Muscle layer of duodenum (tissue), 2 donors: Measurements from ENCODE around the gene HOXD3.

Source experiments
- H3K27ac ChIP-seq: one replicate; pipeline ENCODE4 v1.7.0; 2013; ENCODE audit warnings: mild to moderate bottlenecking, low read length
- H3K27me3 ChIP-seq: one replicate; pipeline ENCODE4 v1.7.0; 2013; ENCODE audit warnings: low read depth, mild to moderate bottlenecking, control low read depth, low read length
- H3K36me3 ChIP-seq, 2 donors: one replicate each; pipeline ENCODE4 v1.7.0; 2013; ENCODE audit warnings: low read length in 2 of 2, control low read depth in 1 of 2, mild to moderate bottlenecking in 1 of 2; ENCODE audit not compliant: insufficient read depth in 2 of 2, control insufficient read depth in 1 of 2
- H3K4me1 ChIP-seq, 2 donors: one replicate each; pipeline ENCODE4 v1.7.0; 2013; ENCODE audit warnings: low read length in 2 of 2, mild to moderate bottlenecking in 2 of 2, control low read depth in 1 of 2, moderate library complexity in 1 of 2; ENCODE audit not compliant: insufficient read depth in 2 of 2, control insufficient read depth in 1 of 2
- H3K4me3 ChIP-seq, 2 donors: one replicate each; pipeline ENCODE4 v1.7.0; 2013; ENCODE audit warnings: low read length in 2 of 2, low read depth in 1 of 2, mild to moderate bottlenecking in 1 of 2
- H3K9me3 ChIP-seq, 2 donors: one replicate each; pipeline ENCODE4 v1.7.0; 2013; ENCODE audit warnings: low read length in 2 of 2, control low read depth in 1 of 2, mild to moderate bottlenecking in 1 of 2; ENCODE audit not compliant: control insufficient read depth in 1 of 2
- donor health status: healthy.

HOXD3 gene

DNA sequence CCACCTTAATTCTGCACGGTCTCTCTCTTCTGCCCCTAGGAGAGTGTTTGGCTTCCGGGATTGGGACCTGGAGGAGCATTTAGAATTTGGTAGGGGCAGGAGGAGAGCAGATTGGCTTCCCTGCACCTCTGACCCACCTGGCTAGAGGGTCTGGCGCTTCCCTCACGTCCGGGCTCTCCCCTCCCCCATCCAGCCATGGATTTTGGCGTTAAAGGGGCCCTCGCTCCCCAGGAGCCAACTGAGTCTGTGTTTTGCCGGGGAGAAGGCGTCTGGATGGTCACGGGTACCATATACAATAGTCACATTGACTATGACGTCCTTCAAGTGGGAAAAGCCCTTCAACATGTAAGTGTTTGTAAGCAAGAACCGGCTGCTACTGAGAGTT lies 6.6 kb downstream of the HOXD3 start:
- Histone ChIP-seq H3K9me3 (no peaks in the 10 kb centered on the region), H3K4me1 (peaks cover 0 to 37% of the 10 kb centered on the region in 2 donors), H3K27me3 (peaks cover 67% of the 10 kb centered on the region), H3K36me3 (no peaks in the 10 kb centered on the region), H3K27ac (no peak overlapping the region), H3K4me3 (no peak overlapping the region)

DNA sequence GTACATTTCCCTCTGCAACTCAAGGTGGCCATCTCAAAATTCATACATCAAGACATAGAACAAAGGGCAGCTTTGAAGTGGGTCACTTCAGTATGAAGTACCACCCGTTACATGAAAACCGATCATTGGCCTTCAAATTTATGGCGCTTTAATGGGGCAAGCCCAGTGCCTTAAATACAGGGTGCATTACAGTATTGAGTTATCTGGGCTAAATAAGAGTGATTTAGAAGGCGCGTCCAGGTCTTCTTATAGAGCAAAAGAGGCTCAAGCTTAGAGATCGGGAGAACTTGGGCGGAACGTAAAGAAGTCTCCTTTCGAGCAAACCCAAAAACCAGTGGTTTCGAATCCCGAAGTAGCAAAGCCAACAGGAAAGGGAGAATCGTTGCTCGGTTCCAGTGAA lies 7.1 kb downstream of the HOXD3 start:
- no peaks in the 10 kb centered on the region for H3K9me3 ChIP-seq
- peaks cover 67% of the 10 kb centered on the region for H3K27me3 ChIP-seq

DNA sequence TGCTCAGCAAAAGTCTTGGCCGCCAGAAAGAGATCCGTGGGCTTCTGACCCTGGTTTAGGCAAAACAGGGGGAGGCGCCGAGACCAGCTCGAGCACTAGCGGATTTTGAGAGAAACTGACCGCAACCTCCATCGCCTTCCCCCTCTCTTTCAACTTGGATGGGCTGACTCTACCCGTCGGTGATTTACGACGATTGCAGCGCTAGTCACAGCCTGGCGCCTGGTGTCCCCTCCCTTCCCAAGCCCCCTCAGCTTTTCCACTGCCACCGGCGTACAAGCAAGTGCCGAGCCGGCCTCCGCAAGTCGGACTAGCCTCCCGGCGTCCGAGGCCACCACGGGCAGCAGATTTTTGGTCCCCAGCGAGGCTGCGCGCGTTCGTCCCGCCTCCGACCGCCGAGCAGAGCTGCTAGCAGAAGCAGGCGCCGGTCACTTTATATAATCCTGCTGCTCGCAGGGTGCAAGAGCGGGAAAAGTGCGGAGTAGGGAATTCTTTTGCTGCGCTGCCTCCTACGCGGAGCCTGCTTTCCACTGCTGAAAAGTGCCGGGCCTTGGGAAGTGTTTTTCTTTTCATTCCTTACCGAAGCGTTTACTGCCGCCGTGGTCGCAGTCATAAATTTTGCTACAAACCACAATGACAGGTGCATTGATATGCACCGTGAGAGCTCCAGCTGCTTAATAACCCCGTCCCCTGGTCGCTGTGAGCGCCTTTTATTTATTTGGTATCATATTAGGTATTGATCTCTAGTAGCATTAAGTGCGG lies 7.7 kb downstream of the HOXD3 start:
- Histone ChIP-seq H3K4me3 (peak overlapping the region in 1 of 2 donors; percentile 7), H3K4me1 (peaks cover 0 to 28% of the 10 kb centered on the region in 2 donors), H3K9me3 (no peaks in the 10 kb centered on the region), H3K27ac (no peak overlapping the region), H3K36me3 (no peaks in the 10 kb centered on the region), H3K27me3 (peaks cover 62% of the 10 kb centered on the region)

More for the DNA sequence above, 7.1 kb downstream of the HOXD3 start:
- Histone ChIP-seq H3K4me1 (peaks cover 0 to 33% of the 10 kb centered on the region in 2 donors), H3K27ac (no peak overlapping the region), H3K36me3 (no peaks in the 10 kb centered on the region), H3K4me3 (no peak overlapping the region)

DNA sequence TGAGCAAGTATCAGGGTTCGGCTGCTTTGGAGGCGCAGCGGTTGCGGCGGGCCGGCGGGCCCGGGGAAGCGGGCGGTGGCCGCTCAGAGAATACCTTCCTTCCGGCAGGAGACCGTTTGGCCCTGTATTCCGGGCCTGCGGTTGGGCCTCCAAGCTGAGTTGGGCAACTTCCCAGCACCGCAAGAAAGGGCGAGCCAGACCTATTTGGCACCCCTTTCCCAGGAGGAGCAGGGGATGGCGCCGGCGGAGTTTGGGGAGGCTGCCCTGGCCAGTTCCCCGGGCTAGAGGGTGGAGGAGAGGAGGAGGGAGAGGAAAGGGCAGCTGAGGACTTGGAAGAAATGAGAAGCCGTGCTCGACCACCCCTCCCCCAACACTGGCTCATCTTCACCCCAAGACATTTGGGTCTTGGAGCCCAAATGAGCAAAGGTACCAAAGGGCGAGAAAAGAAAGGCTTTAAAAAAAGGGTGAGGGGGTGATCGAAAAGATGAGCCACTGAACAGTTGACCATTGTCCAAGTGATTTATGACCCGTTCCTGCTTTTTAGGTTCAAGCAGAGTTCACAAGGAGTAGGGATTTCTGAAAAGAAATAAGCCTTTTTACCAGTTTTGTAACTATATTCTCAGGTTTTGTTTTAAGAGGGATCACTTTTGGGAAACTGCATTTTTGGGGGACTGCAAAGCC lies 8.4 kb downstream of the HOXD3 start:
- Histone ChIP-seq H3K4me1 (peaks cover 0 to 20% of the 10 kb centered on the region in 2 donors), H3K36me3 (no peaks in the 10 kb centered on the region), H3K4me3 (peak overlapping the region in 1 of 2 donors; percentile 7), H3K27ac (no peak overlapping the region), H3K27me3 (peaks cover 55% of the 10 kb centered on the region), H3K9me3 (no peaks in the 10 kb centered on the region)

DNA sequence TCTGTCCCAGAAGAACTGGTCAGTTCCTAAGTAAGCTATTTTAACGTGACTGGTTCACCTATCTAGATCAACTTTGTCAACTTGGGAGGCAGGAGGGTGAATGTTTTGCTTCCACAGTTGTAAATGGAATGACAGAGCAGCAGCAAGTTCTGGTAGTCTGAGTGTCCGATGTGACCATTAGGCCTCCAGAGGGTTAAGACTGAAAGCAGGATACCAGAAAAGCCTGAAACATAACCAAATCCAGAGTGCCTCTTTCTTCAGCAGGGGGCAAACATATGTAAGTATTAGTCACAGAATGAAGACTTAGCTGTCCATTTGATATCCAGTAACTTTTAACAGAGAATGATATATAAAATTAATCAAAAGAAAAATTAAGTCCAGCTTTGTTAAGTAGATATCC lies 9.2 kb downstream of the HOXD3 start:
- Histone ChIP-seq H3K4me3 (no peak overlapping the region), H3K9me3 (no peaks in the 10 kb centered on the region), H3K27me3 (peaks cover 51% of the 10 kb centered on the region), H3K36me3 (no peaks in the 10 kb centered on the region), H3K27ac (no peak overlapping the region), H3K4me1 (peaks cover 0 to 17% of the 10 kb centered on the region in 2 donors)

DNA sequence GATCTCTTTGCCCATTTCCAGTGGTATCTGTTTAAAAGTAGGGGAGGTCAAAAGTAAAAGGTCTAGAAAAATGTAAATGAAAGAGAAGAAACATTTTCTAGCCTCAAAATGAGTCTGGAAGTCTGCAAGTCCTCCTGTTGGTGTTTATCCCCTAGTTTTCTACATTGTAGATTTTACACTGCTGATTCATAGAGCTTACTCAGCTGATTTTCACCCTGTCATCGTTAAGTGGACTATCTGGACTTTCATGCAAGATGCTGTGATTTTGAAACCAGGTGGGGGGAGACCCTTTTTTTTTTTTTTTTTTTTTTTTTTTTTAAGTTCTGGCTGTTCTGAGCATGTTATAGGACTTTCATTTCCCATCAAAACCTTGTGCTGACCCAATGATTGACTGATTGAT lies 10.3 kb downstream of the HOXD3 start:
- no peaks in the 10 kb centered on the region for H3K9me3 ChIP-seq
- H3K4me3 ChIP-seq: no peak overlapping the region
- H3K27me3 ChIP-seq: peaks cover 41% of the 10 kb centered on the region
- H3K4me1 ChIP-seq: peaks cover 0 to 23% of the 10 kb centered on the region in 2 donors
- H3K27ac ChIP-seq: no peak overlapping the region
- H3K36me3 ChIP-seq: no peaks in the 10 kb centered on the region

DNA sequence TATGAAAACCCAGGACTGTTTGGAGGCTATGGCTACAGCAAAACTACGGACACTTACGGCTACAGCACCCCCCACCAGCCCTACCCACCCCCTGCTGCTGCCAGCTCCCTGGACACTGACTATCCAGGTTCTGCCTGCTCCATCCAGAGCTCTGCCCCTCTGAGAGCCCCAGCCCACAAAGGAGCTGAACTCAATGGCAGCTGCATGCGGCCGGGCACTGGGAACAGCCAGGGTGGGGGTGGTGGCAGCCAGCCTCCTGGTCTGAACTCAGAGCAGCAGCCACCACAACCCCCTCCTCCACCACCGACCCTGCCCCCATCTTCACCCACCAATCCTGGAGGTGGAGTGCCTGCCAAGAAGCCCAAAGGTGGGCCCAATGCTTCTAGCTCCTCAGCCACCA lies 12.1 kb downstream of the HOXD3 start:
- H3K4me3 ChIP-seq: no peak overlapping the region
- H3K4me1 ChIP-seq: peaks cover 0 to 23% of the 10 kb centered on the region in 2 donors
- H3K27ac ChIP-seq: no peak overlapping the region
- peaks cover 43% of the 10 kb centered on the region for H3K27me3 ChIP-seq
- no peaks in the 10 kb centered on the region for H3K36me3 ChIP-seq
- no peaks in the 10 kb centered on the region for H3K9me3 ChIP-seq

DNA sequence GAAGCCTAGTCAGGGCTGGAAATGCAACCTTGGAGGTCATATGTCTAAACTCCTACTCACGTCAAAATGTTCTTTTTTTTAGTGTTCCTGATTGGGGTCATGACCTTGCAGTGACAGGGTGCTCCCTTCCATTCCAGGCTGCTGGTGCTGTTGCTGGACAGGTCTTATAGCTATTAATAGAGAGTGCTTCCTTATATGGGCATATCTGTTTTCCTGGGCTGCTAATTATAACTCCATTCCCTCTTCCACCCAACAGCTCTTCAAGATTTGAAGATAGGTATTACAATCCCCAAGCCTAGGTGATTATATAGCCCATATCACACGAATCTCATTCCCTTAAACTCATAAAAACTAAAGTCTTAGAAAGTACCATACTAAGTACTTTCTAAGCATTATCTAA lies 12.6 kb downstream of the HOXD3 start:
- H3K27me3 ChIP-seq: peaks cover 38% of the 10 kb centered on the region
- no peaks in the 10 kb centered on the region for H3K9me3 ChIP-seq
- H3K4me1 ChIP-seq: peaks cover 0 to 21% of the 10 kb centered on the region in 2 donors
- H3K36me3 ChIP-seq: no peaks in the 10 kb centered on the region
- H3K4me3 ChIP-seq: no peak overlapping the region
- H3K27ac ChIP-seq: no peak overlapping the region

DNA sequence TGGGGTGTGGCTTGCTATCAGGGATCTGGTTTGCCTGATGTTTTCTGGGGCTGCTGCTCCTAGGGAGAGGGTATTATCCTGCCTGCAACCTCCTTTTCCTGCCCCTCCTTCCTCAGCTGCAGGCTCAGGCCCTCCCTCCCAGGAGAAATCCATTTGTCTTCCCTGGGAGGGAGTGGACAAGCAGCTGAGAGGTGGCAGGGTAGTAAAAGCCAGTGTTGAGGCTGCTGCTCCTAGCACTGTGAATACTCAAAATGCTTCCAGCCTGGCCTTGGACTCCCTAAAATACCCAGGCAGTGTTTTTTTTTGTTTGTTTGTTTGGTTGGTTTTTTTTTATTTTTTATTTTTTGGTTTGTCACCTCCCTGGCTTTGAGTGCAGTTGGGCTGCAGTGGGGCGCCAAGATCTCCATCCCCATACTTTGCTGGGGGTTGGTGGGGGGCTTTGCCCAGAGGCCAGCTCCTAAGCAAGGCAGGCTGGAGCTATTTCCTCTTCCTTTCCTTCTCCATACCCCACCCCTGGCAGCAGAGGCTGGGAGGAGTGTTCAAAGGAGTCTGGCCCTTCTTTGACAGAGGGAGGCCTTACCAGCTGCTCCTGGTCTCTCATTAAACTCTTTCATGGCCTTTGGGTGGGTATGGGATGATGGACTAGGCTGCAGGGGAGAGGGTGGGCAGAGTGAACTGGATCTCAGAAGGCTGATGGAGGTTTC lies 13.6 kb downstream of the HOXD3 start:
- H3K27ac ChIP-seq: no peak overlapping the region
- H3K4me1 ChIP-seq: peaks cover 0 to 12% of the 10 kb centered on the region in 2 donors
- no peaks in the 10 kb centered on the region for H3K36me3 ChIP-seq
- no peaks in the 10 kb centered on the region for H3K9me3 ChIP-seq
- H3K4me3 ChIP-seq: no peak overlapping the region
- peaks cover 37% of the 10 kb centered on the region for H3K27me3 ChIP-seq

DNA sequence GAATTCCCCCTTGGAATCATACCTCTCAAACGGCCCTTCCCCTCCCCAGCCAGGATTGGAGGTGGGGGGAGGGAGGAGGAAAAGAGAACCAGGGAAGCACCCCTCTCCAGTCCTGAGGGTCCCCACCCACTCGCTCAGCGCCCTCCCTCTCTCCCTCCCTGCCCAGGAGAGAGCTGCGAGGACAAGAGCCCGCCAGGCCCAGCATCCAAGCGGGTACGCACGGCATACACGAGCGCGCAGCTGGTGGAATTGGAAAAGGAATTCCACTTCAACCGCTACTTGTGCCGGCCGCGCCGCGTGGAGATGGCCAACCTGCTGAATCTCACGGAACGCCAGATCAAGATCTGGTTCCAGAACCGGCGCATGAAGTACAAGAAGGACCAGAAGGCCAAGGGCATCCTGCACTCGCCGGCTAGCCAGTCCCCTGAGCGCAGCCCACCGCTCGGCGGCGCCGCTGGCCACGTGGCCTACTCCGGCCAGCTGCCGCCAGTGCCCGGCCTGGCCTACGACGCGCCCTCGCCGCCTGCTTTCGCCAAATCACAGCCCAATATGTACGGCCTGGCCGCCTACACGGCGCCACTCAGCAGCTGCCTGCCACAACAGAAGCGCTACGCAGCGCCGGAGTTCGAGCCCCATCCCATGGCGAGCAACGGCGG lies 14.4 kb downstream of the HOXD3 start:
- no peak overlapping the region for H3K4me3 ChIP-seq
- H3K4me1 ChIP-seq: peaks cover 0 to 12% of the 10 kb centered on the region in 2 donors
- peaks cover 36% of the 10 kb centered on the region for H3K27me3 ChIP-seq
- H3K27ac ChIP-seq: no peak overlapping the region
- H3K36me3 ChIP-seq: no peaks in the 10 kb centered on the region
- no peaks in the 10 kb centered on the region for H3K9me3 ChIP-seq
